Measurements from ENCODE around the gene GGTA1.

Gene GGTA1

GRCh38 chr9:121434969-121435368 is 64.7 kb downstream of the GGTA1 start:
- Histone ChIP-seq H3K9ac (ENCODE audit: low read depth in 1 of 2, low read length in 2 of 2) (no peak overlapping the region), H3K27me3 (ENCODE audit: control insufficient read depth in 1 of 2, insufficient read depth in 2 of 2, low read length in 2 of 2) (peaks cover 0 to 4% of the 10 kb centered on the region in 2 donors), H3K9me3 (ENCODE audit: control insufficient read depth in 1 of 2, low read length in 2 of 2) (no peaks in the 10 kb centered on the region), H3K4me3 (ENCODE audit: low read depth in 1 of 2, low read length in 2 of 2) (no peak overlapping the region), H3K36me3 (ENCODE audit: control insufficient read depth in 1 of 2, insufficient read depth in 2 of 2, low read length in 2 of 2) (no peaks in the 10 kb centered on the region), H3K27ac (ENCODE audit: low read depth, low read length) (no peak overlapping the region), H3K4me1 (ENCODE audit: control insufficient read depth in 1 of 2, insufficient read depth in 2 of 2, low read length in 2 of 2) (no peaks in the 10 kb centered on the region)

- Histone ChIP-seq H3K9ac (ENCODE audit: low read depth in 1 of 2, low read length in 2 of 2) (no peak overlapping the region), H3K27me3 (ENCODE audit: control insufficient read depth in 1 of 2, insufficient read depth in 2 of 2, low read length in 2 of 2) (peaks cover 0 to 8% of the 10 kb centered on the region in 2 donors), H3K36me3 (ENCODE audit: control insufficient read depth in 1 of 2, insufficient read depth in 2 of 2, low read length in 2 of 2) (no peaks in the 10 kb centered on the region), H3K4me1 (ENCODE audit: control insufficient read depth in 1 of 2, insufficient read depth in 2 of 2, low read length in 2 of 2) (no peaks in the 10 kb centered on the region), H3K4me3 (ENCODE audit: low read depth in 1 of 2, low read length in 2 of 2) (no peak overlapping the region), H3K9me3 (ENCODE audit: control insufficient read depth in 1 of 2, low read length in 2 of 2) (no peaks in the 10 kb centered on the region), H3K27ac (ENCODE audit: low read depth, low read length) (no peak overlapping the region)
Observed at GRCh38 chr9:121427899-121428298, 71.7 kb downstream of the GGTA1 start.

DNA sequence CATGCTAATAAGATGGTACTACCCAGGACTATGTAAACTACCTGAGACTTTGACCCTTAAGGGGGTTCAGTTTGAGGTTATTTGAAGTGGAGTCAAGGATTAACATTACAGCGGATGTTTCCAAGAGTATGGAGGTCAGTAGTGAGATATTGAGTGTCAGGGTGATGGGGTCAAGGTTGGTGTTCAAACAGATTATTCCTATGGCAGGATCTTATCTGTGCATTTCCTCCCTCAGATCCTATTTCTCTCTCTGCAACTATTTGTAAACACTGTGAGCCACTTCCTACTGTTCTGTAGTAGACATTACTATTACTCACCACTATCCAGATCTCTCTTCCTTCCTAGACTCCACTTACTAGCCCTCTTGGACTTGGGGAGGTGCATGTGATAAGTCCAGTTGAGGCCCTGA is 75.6 kb downstream of the GGTA1 start:
- H3K4me3 ChIP-seq (ENCODE audit: low read depth in 1 of 2, low read length in 2 of 2): no peak overlapping the region
- no peaks in the 10 kb centered on the region for H3K4me1 ChIP-seq (ENCODE audit: control insufficient read depth in 1 of 2, insufficient read depth in 2 of 2, low read length in 2 of 2)
- no peak overlapping the region for H3K27ac ChIP-seq (ENCODE audit: low read depth, low read length)
- H3K36me3 ChIP-seq (ENCODE audit: control insufficient read depth in 1 of 2, insufficient read depth in 2 of 2, low read length in 2 of 2): no peaks in the 10 kb centered on the region
- H3K27me3 ChIP-seq (ENCODE audit: control insufficient read depth in 1 of 2, insufficient read depth in 2 of 2, low read length in 2 of 2): peaks cover 0 to 8% of the 10 kb centered on the region in 2 donors
- H3K9ac ChIP-seq (ENCODE audit: low read depth in 1 of 2, low read length in 2 of 2): no peak overlapping the region
- no peaks in the 10 kb centered on the region for H3K9me3 ChIP-seq (ENCODE audit: control insufficient read depth in 1 of 2, low read length in 2 of 2)

- Histone ChIP-seq H3K27me3 (ENCODE audit: control insufficient read depth in 1 of 2, insufficient read depth in 2 of 2, low read length in 2 of 2) (peaks cover 0 to 2% of the 10 kb centered on the region in 2 donors), H3K4me3 (ENCODE audit: low read depth in 1 of 2, low read length in 2 of 2) (no peak overlapping the region)
Observed at GRCh38 chr9:121411993-121412392, 87.7 kb downstream of the GGTA1 start.

DNA sequence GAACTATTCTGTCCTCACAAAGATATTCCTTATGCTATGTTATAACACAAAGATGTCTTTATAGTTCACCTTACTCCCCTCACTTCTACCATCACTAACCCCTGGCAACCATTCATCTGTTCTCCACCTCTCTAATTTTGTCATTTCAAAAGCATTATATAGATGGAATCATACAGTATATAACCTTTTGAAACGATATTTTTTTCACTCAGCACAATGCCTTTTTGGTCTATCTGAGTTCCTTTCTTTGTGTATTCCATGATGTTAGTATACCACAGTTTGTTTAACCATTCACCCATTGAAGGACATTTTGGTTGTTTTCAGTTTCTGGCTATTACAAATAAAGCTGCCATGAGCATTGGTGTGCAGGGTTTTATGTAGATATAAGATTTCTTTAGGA is 93.7 kb downstream of the GGTA1 start:
- H3K27ac ChIP-seq (ENCODE audit: low read depth, low read length): no peak overlapping the region
- H3K27me3 ChIP-seq (ENCODE audit: control insufficient read depth in 1 of 2, insufficient read depth in 2 of 2, low read length in 2 of 2): no peaks in the 10 kb centered on the region
- H3K36me3 ChIP-seq (ENCODE audit: control insufficient read depth in 1 of 2, insufficient read depth in 2 of 2, low read length in 2 of 2): no peaks in the 10 kb centered on the region
- no peaks in the 10 kb centered on the region for H3K9me3 ChIP-seq (ENCODE audit: control insufficient read depth in 1 of 2, low read length in 2 of 2)
- no peaks in the 10 kb centered on the region for H3K4me1 ChIP-seq (ENCODE audit: control insufficient read depth in 1 of 2, insufficient read depth in 2 of 2, low read length in 2 of 2)
- H3K4me3 ChIP-seq (ENCODE audit: low read depth in 1 of 2, low read length in 2 of 2): no peak overlapping the region
- no peak overlapping the region for H3K9ac ChIP-seq (ENCODE audit: low read depth in 1 of 2, low read length in 2 of 2)

More at GRCh38 chr9:121411993-121412392, 87.7 kb downstream of the GGTA1 start:
- H3K9ac ChIP-seq (ENCODE audit: low read depth in 1 of 2, low read length in 2 of 2): no peak overlapping the region
- no peaks in the 10 kb centered on the region for H3K4me1 ChIP-seq (ENCODE audit: control insufficient read depth in 1 of 2, insufficient read depth in 2 of 2, low read length in 2 of 2)
- H3K36me3 ChIP-seq (ENCODE audit: control insufficient read depth in 1 of 2, insufficient read depth in 2 of 2, low read length in 2 of 2): no peaks in the 10 kb centered on the region
- no peak overlapping the region for H3K27ac ChIP-seq (ENCODE audit: low read depth, low read length)
- H3K9me3 ChIP-seq (ENCODE audit: control insufficient read depth in 1 of 2, low read length in 2 of 2): no peaks in the 10 kb centered on the region
